Measurements from ENCODE around the gene DAPK1.

DNA sequence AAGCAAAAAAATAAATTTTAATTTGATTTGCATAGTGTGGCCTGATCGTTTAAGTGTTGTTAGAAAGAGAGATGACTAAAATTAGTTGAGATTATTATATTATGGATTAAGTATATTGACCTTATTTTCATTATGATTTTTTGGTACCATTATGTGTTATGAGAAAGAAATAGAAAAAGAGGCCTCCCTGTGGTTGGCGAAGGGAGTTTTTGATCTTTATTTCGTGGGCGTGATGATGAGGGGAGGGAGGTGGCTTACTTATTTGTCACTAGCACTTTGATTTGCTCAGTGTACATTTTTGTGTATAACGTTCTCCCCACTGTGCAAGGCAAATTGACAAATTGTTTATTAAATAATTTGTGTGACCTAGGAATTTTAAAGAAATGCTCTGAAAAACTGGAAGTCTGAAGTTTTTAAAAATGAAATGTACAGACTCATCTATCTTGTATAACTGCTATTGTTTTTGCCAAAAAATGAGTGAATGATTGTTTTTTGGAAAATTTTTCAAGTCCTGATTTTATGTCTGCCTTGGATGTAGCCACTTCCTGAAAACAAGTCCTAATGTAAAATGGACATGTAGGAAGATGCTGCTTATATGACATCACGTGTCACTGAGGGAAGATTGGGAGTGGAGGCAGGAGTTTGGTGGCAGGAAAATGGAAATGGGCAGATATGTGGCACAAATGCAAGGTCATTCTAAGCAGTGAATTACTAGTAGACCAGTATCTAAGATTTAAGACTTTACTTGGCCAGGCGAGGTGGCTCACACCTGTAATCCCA is 3.0 kb downstream of the DAPK1 start:
- TF ChIP-seq, protein P1, sequence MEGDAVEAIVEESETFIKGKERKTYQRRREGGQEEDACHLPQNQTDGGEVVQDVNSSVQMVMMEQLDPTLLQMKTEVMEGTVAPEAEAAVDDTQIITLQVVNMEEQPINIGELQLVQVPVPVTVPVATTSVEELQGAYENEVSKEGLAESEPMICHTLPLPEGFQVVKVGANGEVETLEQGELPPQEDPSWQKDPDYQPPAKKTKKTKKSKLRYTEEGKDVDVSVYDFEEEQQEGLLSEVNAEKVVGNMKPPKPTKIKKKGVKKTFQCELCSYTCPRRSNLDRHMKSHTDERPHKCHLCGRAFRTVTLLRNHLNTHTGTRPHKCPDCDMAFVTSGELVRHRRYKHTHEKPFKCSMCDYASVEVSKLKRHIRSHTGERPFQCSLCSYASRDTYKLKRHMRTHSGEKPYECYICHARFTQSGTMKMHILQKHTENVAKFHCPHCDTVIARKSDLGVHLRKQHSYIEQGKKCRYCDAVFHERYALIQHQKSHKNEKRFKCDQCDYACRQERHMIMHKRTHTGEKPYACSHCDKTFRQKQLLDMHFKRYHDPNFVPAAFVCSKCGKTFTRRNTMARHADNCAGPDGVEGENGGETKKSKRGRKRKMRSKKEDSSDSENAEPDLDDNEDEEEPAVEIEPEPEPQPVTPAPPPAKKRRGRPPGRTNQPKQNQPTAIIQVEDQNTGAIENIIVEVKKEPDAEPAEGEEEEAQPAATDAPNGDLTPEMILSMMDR (IDR thresholded peaks at IDR 0.05), result no peak
- no peak for TF ChIP-seq POLR2A (IDR thresholded peaks at IDR 0.05)
